Hepatic stellate cell (primary cell): ENCODE results near the gene ESF1.
A peak's percentile ranks its signal among the peaks of the same experiment; 100 is the strongest.

Experiments
- DNase-seq: peaks from one replicate; pipeline ENCODE4 v3.0.0; 2011; ENCODE audit warnings: low spot score

Gene ESF1

GRCh38 chr20:13784893-13785715 lies at the start of gene ESF1, which contains the start of gene NDUFAF5:
ESF1 (minus strand) TSS chr20:13784919; CDS start chr20:13783140, 1,779 bp downstream.
NDUFAF5 (plus strand) TSS chr20:13785028; CDS start chr20:13785069, 41 bp downstream.
- DNase-seq, result peak; percentile 92

- no peak for DNase-seq
Observed at GRCh38 chr20:13831476-13831875, 46.8 kb upstream of the ESF1 start.

GRCh38 chr20:13825465-13825864 lies 40.7 kb upstream of the ESF1 start:
- DNase-seq, result no peak

GRCh38 chr20:13824459-13824858 lies 39.7 kb upstream of the ESF1 start:
- DNase-seq, result no peak

GRCh38 chr20:13822459-13822858 lies 37.7 kb upstream of the ESF1 start:
- DNase-seq, result no peak

- DNase-seq, result no peak
Observed at GRCh38 chr20:13821876-13822275, 37.2 kb upstream of the ESF1 start.

GRCh38 chr20:13819885-13820645 lies 35.3 kb upstream of the ESF1 start:
- peak; percentile 13 for DNase-seq

- no peak for DNase-seq
Observed at GRCh38 chr20:13817342-13817741, 32.6 kb upstream of the ESF1 start.

- DNase-seq, result no peak
Observed at GRCh38 chr20:13816757-13817156, 32.0 kb upstream of the ESF1 start.

GRCh38 chr20:13814672-13815071 lies 30.0 kb upstream of the ESF1 start:
- no peak for DNase-seq

- no peak for DNase-seq
Observed at GRCh38 chr20:13813910-13814309, 29.2 kb upstream of the ESF1 start.

GRCh38 chr20:13810446-13810845 lies 25.7 kb upstream of the ESF1 start:
- no peak for DNase-seq

GRCh38 chr20:13809855-13810254 lies 25.1 kb upstream of the ESF1 start:
- DNase-seq, result no peak

GRCh38 chr20:13809373-13809772 lies 24.7 kb upstream of the ESF1 start:
- no peak for DNase-seq

- DNase-seq, result peak; percentile 26
Observed at GRCh38 chr20:13800728-13801134, 16.0 kb upstream of the ESF1 start.

GRCh38 chr20:13799974-13800373 lies 15.3 kb upstream of the ESF1 start:
- no peak for DNase-seq

- DNase-seq, result no peak
Observed at GRCh38 chr20:13799040-13799439, 14.3 kb upstream of the ESF1 start.

GRCh38 chr20:13794667-13795066 lies 9.9 kb upstream of the ESF1 start:
- no peak for DNase-seq

- DNase-seq, result no peak
Observed at GRCh38 chr20:13793001-13793400, 8.3 kb upstream of the ESF1 start.

- no peak for DNase-seq
Observed at GRCh38 chr20:13791540-13792459, 7.1 kb upstream of the ESF1 start.

GRCh38 chr20:13790708-13791107 lies 6.0 kb upstream of the ESF1 start:
- no peak for DNase-seq
